KMS-11 (cell line): ENCODE results near the gene ALKBH4.

ENCODE experiments used
- H2AFZ ChIP-seq: fragments of 200-600 bp; sonication (generic); 2 replicates; pipeline ENCODE4 v1.6.1; 2016; ENCODE audit warnings: antibody characterized with exemption, mixed run types, low read depth
- H3K27ac ChIP-seq: fragments of 200-600 bp; sonication (generic); 2 replicates; pipeline ENCODE4 v1.6.1; 2016; ENCODE audit warnings: mild to moderate bottlenecking, mixed run types
- H3K27me3 ChIP-seq: fragments of 200-600 bp; sonication (generic); 2 replicates; pipeline ENCODE4 v1.6.1; 2017; ENCODE audit warnings: mild to moderate bottlenecking, low read depth, mixed run types, moderate library complexity; ENCODE audit not compliant: insufficient read depth
- H3K36me3 ChIP-seq: fragments of 200-600 bp; sonication (generic); 2 replicates; pipeline ENCODE4 v1.6.1; 2017; ENCODE audit warnings: mild to moderate bottlenecking, mixed run types; ENCODE audit not compliant: insufficient read depth
- H3K4me1 ChIP-seq: fragments of 200-600 bp; sonication (generic); 2 replicates; pipeline ENCODE4 v1.6.1; 2016; ENCODE audit warnings: mild to moderate bottlenecking, low read depth, mixed run types; ENCODE audit not compliant: poor library complexity, severe bottlenecking
- H3K4me2 ChIP-seq: fragments of 200-600 bp; sonication (generic); 2 replicates; pipeline ENCODE4 v1.7.0; 2016; ENCODE audit warnings: mild to moderate bottlenecking, mixed run types
- H3K4me3 ChIP-seq: fragments of 200-600 bp; sonication (generic); IDR thresholded peaks from 2 replicates; pipeline ENCODE4 v1.6.1; 2017; ENCODE audit warnings: low read depth, low read length, mixed read lengths; ENCODE audit not compliant: insufficient read depth
- H3K79me2 ChIP-seq: fragments of 200-600 bp; sonication (generic); 2 replicates; pipeline ENCODE4 v1.6.1; 2016; ENCODE audit warnings: low read depth, mixed run types; ENCODE audit not compliant: insufficient read depth
- H3K9ac ChIP-seq: fragments of 200-600 bp; sonication (generic); 2 replicates; pipeline ENCODE4 v1.6.1; 2016; ENCODE audit warnings: mild to moderate bottlenecking, mixed run types
- H4K20me1 ChIP-seq: fragments of 200-600 bp; sonication (generic); 2 replicates; pipeline ENCODE4 v1.6.1; 2016; ENCODE audit warnings: mild to moderate bottlenecking, mixed run types; ENCODE audit not compliant: insufficient read depth
- TF ChIP-seq, protein P1 (sequence below): fragments of 200-600 bp; sonication (generic); conservative IDR thresholded peaks from 2 replicates; pipeline ENCODE4 v1.6.1; 2017; ENCODE audit warnings: low read depth, mild to moderate bottlenecking, antibody characterized with exemption, low read length, moderate library complexity, mixed read lengths

Gene ALKBH4

DNA sequence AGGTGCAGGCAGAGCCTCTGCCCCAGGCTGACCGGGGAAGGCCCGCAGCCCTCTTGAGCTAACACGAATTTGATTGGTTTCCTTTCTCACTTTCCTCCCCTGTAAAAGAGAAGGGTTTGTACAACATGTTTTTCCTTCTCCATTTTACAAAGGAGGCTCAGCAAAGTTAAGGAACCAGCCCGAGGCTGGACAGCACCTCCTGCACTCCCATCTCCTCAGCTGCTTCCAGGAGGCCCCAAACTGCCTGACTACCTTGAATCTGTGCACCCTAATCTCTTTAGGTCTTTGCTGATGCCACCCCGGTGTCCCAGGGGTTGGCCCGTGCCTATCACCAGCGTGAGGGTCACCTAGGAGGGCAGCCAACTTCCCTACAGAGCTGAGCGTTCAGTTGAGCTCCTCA lies 4.2 kb downstream of the ALKBH4 start:
- Histone ChIP-seq H2AFZ (no peak overlapping the region), H3K4me1 (peaks cover 13% of the 10 kb centered on the region), H3K9ac (no peak overlapping the region), H3K4me2 (no peak overlapping the region), H3K79me2 (peaks cover 26% of the 10 kb centered on the region; the same call in 1 of the 2 replicates), H3K36me3 (peaks cover 10% of the 10 kb centered on the region; the same call in 1 of the 2 replicates), H3K27ac (no peak overlapping the region), H4K20me1 (no peaks in the 10 kb centered on the region), H3K27me3 (no peaks in the 10 kb centered on the region), H3K4me3 (no peak overlapping the region)
- TF ChIP-seq, protein P1, sequence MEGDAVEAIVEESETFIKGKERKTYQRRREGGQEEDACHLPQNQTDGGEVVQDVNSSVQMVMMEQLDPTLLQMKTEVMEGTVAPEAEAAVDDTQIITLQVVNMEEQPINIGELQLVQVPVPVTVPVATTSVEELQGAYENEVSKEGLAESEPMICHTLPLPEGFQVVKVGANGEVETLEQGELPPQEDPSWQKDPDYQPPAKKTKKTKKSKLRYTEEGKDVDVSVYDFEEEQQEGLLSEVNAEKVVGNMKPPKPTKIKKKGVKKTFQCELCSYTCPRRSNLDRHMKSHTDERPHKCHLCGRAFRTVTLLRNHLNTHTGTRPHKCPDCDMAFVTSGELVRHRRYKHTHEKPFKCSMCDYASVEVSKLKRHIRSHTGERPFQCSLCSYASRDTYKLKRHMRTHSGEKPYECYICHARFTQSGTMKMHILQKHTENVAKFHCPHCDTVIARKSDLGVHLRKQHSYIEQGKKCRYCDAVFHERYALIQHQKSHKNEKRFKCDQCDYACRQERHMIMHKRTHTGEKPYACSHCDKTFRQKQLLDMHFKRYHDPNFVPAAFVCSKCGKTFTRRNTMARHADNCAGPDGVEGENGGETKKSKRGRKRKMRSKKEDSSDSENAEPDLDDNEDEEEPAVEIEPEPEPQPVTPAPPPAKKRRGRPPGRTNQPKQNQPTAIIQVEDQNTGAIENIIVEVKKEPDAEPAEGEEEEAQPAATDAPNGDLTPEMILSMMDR = no peak

DNA sequence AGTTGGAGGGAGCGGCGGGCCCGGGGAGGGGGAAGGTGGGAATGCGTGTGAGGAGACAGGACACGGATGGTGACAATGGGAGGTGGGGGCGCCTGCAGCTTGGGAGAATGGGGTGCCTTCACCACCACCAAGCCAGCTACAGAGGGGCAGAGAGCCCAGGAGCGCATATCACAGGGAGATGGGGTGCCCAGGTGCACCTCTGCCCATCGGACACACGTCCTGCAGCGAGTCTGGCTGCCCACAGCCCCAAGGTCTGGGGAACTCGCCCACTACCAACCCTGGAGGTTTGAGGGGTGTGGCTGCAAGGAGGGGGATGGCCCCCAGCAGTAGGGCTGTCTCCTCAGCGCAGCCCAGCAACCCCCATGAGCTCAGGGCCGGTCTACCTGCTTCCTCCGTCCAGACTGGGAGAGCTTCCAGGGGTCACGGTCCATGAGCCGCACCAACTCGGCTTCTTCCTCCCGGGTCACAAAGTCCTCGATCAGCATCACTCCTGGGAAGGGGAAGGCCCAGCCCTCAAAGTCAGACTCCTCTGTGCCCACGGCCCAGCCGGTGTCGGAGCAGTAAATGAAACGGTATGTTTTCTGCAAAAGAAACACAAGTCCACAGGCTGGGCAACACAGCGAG lies 5.3 kb downstream of the ALKBH4 start:
- Histone ChIP-seq H2AFZ (no peak overlapping the region), H3K36me3 (peaks cover 10% of the 10 kb centered on the region; the same call in 1 of the 2 replicates), H4K20me1 (no peaks in the 10 kb centered on the region), H3K4me3 (no peak overlapping the region), H3K4me1 (peaks cover 13% of the 10 kb centered on the region), H3K79me2 (peaks cover 22% of the 10 kb centered on the region; the same call in 1 of the 2 replicates), H3K27ac (no peak overlapping the region), H3K9ac (no peak overlapping the region), H3K27me3 (no peaks in the 10 kb centered on the region), H3K4me2 (no peak overlapping the region)
- TF ChIP-seq, protein P1 = no peak

DNA sequence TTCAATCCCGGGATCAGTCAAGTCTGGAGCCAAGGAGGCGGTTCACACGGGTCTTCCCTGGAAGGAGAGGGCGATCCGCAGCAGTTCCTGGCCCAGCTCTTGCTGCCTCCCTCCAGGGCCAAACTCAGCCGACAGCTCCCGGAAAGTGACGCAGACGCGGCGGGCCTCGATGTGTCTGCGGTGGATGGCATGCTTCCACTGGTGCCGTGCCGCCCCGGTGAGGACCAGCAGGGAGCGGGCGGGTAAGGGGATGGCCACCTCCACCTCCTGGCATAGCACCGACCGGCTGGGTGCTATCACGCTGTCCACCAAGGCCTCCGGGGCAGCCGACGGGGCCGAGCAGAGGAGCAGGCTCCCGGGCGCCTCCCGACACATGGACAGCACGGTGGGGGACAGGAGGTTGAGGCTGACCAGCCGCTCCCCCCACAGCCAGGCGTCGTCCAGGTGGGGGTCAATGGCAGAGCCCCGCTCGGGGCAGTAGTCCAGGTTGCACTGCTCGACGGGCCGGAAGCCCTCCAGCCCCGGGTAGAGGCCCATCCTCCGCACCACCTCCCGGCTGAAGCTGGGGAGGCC lies 7.2 kb downstream of the ALKBH4 start:
- Histone ChIP-seq H3K4me1 (no peaks in the 10 kb centered on the region), H3K27me3 (no peaks in the 10 kb centered on the region), H3K27ac (no peak overlapping the region), H2AFZ (no peak overlapping the region), H3K9ac (no peak overlapping the region), H3K4me3 (no peak overlapping the region), H3K79me2 (peaks cover 3% of the 10 kb centered on the region; the same call in 1 of the 2 replicates), H3K36me3 (peaks cover 10% of the 10 kb centered on the region; the same call in 1 of the 2 replicates), H4K20me1 (no peaks in the 10 kb centered on the region), H3K4me2 (no peak overlapping the region)
- TF ChIP-seq, protein P1 = no peak

DNA sequence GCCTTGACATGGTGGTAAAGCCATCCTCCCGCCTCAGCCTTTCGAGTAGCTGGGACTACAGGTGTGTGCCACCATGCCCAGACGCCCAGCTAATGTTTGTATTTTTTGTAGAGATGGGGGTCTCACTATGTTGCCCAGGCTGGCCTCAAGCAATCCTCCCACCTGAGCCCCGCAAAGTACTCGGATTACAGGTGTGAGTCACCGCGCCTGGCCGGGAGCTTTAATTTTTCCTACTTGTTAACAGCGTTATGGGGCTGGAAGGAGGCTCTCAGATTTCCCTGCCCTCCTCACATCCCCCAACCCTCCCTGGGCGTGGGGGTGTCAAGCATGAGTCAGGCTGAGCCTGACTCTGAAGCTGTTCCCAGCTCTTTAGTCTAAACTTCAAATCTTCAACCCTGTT lies 8.3 kb downstream of the ALKBH4 start:
- Histone ChIP-seq H3K4me3 (no peak overlapping the region), H3K27me3 (no peaks in the 10 kb centered on the region), H3K4me1 (peaks cover 10% of the 10 kb centered on the region), H2AFZ (no peak overlapping the region), H3K79me2 (no peaks in the 10 kb centered on the region; the same call in 1 of the 2 replicates), H3K36me3 (peaks cover 10% of the 10 kb centered on the region; the same call in 1 of the 2 replicates), H3K4me2 (no peak overlapping the region), H3K9ac (no peak overlapping the region), H3K27ac (no peak overlapping the region), H4K20me1 (no peaks in the 10 kb centered on the region)
- TF ChIP-seq, protein P1 = no peak
